Measurements from ENCODE around the gene SEMA4G. TPM values are rescaled to one million over a fixed set of nuclear protein-coding genes. Genes with fewer than 3 reads are reported as not detected.

The SEMA4G gene
- total and polyA plus RNA-seq, 4 donors, result 1.2 to 7.4 (median 2.8) TPM

DNA sequence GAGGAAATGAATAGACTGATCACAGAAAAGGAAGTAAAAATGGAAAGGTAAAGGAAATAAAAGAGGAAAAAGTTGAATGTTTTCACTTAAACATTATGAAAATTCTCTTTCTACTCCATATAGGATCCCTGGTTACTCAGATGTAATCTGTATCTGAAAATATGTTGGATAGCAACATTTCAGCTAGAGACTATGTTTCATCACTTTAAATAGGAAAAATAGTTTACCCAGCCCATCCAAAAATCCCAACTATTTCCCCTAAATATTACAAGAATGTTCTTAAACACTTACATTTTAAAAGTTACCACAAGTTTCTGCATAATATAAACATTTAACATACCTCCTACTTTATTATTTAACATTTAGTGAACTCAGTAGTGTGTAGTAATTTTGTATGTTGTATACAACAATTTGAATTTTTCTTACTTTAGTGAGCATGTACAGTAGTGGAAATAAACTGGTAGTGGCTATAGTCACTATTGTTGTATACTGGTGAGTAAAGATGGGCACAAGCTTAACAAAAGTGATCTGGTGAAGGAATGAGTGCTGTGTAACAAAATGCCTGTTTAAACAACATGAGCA is 29.4 kb upstream of the SEMA4G start:
- no peak overlapping the region for H3K27ac ChIP-seq (ENCODE audit: low read depth in 1 of 2, low read length in 1 of 2)
- H3K4me1 ChIP-seq (ENCODE audit: control insufficient read depth in 5 of 5, insufficient read depth in 5 of 5, low read length in 5 of 5), result no peaks in the 10 kb centered on the region
- H3K9me3 ChIP-seq (ENCODE audit: control insufficient read depth in 4 of 4, insufficient read depth in 3 of 4, low read length in 3 of 4), result no peaks in the 10 kb centered on the region
- ATAC-seq (ENCODE audit: insufficient read depth, low FRiP score), result no peak
- DNase-seq, result no peak
- no peaks in the 10 kb centered on the region for H3K27me3 ChIP-seq (ENCODE audit: control insufficient read depth in 3 of 3, insufficient read depth in 3 of 3, low read length in 2 of 3)
- TF ChIP-seq, protein P1, sequence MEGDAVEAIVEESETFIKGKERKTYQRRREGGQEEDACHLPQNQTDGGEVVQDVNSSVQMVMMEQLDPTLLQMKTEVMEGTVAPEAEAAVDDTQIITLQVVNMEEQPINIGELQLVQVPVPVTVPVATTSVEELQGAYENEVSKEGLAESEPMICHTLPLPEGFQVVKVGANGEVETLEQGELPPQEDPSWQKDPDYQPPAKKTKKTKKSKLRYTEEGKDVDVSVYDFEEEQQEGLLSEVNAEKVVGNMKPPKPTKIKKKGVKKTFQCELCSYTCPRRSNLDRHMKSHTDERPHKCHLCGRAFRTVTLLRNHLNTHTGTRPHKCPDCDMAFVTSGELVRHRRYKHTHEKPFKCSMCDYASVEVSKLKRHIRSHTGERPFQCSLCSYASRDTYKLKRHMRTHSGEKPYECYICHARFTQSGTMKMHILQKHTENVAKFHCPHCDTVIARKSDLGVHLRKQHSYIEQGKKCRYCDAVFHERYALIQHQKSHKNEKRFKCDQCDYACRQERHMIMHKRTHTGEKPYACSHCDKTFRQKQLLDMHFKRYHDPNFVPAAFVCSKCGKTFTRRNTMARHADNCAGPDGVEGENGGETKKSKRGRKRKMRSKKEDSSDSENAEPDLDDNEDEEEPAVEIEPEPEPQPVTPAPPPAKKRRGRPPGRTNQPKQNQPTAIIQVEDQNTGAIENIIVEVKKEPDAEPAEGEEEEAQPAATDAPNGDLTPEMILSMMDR (IDR thresholded peaks at IDR 0.05; ENCODE audit: control extremely low read depth, extremely low read depth), result no peak
- H3K36me3 ChIP-seq (ENCODE audit: control insufficient read depth in 4 of 4, insufficient read depth in 4 of 4, low read length in 4 of 4), result peaks cover 21 to 44% (median 25%) of the 10 kb centered on the region in 4 donors
- H3K9ac ChIP-seq (ENCODE audit: insufficient read depth in 1 of 2, low read length in 2 of 2), result no peak overlapping the region
- H3K4me3 ChIP-seq, result no peak overlapping the region

DNA sequence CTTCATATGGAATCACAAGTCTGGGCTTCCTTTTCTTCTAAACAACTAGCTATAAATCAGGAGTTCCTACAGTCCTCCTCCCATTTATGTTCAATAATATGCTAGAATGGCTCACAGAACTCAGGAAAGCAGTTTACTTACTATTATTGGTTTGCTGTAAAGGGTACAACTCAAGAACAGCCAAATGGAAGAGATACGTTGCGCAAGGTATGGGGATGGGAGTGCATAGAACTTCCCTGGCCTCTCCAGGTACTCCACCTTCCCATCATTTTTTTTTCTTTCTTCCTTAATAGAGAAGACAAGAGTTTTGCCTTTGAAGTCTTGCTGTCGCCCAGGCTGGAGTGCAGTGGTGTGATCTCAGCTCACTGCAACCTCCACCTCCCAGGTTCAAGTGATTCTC is 27.1 kb upstream of the SEMA4G start:
- Histone ChIP-seq H3K9me3 (ENCODE audit: control insufficient read depth in 4 of 4, insufficient read depth in 3 of 4, low read length in 3 of 4) (no peaks in the 10 kb centered on the region), H3K36me3 (ENCODE audit: control insufficient read depth in 4 of 4, insufficient read depth in 4 of 4, low read length in 4 of 4) (peaks cover 23 to 60% (median 31%) of the 10 kb centered on the region in 4 donors), H3K9ac (ENCODE audit: insufficient read depth in 1 of 2, low read length in 2 of 2) (no peak overlapping the region), H3K27me3 (ENCODE audit: control insufficient read depth in 3 of 3, insufficient read depth in 3 of 3, low read length in 2 of 3) (no peaks in the 10 kb centered on the region), H3K4me3 (no peak overlapping the region), H3K27ac (ENCODE audit: low read depth in 1 of 2, low read length in 1 of 2) (no peak overlapping the region), H3K4me1 (ENCODE audit: control insufficient read depth in 5 of 5, insufficient read depth in 5 of 5, low read length in 5 of 5) (no peaks in the 10 kb centered on the region)
- ATAC-seq (ENCODE audit: insufficient read depth, low FRiP score) (no peak), DNase-seq (no peak)
- WGBS, 2 donors, result 94 to 98% methylated on average over 3 of the region's 3 CpGs
- TF ChIP-seq, protein P1 (IDR thresholded peaks at IDR 0.05; ENCODE audit: control extremely low read depth, extremely low read depth), result no peak

DNA sequence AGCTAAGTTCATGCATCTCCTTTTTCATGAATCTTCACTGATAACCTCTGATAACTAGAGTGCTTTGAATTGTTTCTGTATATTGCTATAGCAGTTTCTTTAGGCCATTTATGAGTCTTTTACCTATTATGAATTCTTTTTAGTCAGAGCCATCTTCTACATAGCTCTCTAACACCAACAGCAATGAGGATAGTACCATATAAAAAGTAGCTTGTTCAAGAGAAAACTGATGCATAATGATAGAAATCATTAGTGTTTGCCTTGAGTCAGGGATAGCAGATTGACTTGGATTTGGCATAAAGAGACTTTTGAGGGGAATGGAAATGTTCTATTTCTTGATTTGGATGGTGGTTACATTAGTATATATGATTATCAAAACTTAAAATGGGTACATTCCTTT is 25.8 kb upstream of the SEMA4G start:
- DNase-seq (no peak), ATAC-seq (ENCODE audit: insufficient read depth, low FRiP score) (no peak)
- H3K9me3 ChIP-seq (ENCODE audit: control insufficient read depth in 4 of 4, insufficient read depth in 3 of 4, low read length in 3 of 4), result no peaks in the 10 kb centered on the region
- no peak overlapping the region for H3K4me3 ChIP-seq
- H3K4me1 ChIP-seq (ENCODE audit: control insufficient read depth in 5 of 5, insufficient read depth in 5 of 5, low read length in 5 of 5), result no peaks in the 10 kb centered on the region
- H3K27ac ChIP-seq (ENCODE audit: low read depth in 1 of 2, low read length in 1 of 2), result no peak overlapping the region
- no peaks in the 10 kb centered on the region for H3K27me3 ChIP-seq (ENCODE audit: control insufficient read depth in 3 of 3, insufficient read depth in 3 of 3, low read length in 2 of 3)
- no peak overlapping the region for H3K9ac ChIP-seq (ENCODE audit: insufficient read depth in 1 of 2, low read length in 2 of 2)
- TF ChIP-seq, protein P1 (IDR thresholded peaks at IDR 0.05; ENCODE audit: control extremely low read depth, extremely low read depth), result no peak
- H3K36me3 ChIP-seq (ENCODE audit: control insufficient read depth in 4 of 4, insufficient read depth in 4 of 4, low read length in 4 of 4), result peaks cover 19 to 66% (median 34%) of the 10 kb centered on the region in 4 donors

DNA sequence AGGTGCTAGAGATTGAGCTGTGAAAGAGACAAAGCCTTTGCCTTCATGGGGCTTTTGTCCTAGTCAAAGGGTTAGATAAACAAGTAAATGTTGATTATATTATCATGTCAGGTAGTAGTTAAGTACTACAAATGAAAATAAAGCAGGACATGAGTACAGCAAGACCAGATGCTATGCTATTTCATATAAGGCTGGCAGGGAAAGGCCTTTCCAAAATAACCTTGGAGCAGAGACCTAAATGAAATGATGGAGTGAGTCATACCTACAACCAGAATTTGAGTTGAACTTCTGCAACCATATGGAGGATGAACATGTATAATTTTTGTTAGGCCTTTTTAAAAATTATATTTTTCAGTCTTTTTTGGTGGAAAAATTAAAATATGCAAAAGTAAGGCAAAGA is 23.6 kb upstream of the SEMA4G start:
- H3K27me3 ChIP-seq (ENCODE audit: control insufficient read depth in 3 of 3, insufficient read depth in 3 of 3, low read length in 2 of 3), result no peaks in the 10 kb centered on the region
- H3K4me1 ChIP-seq (ENCODE audit: control insufficient read depth in 5 of 5, insufficient read depth in 5 of 5, low read length in 5 of 5), result no peaks in the 10 kb centered on the region

More for the DNA sequence above, 23.6 kb upstream of the SEMA4G start:
- DNase-seq, result no peak
- Histone ChIP-seq H3K36me3 (ENCODE audit: control insufficient read depth in 4 of 4, insufficient read depth in 4 of 4, low read length in 4 of 4) (peaks cover 18 to 61% (median 33%) of the 10 kb centered on the region in 4 donors), H3K27ac (ENCODE audit: low read depth in 1 of 2, low read length in 1 of 2) (no peak overlapping the region), H3K9ac (ENCODE audit: insufficient read depth in 1 of 2, low read length in 2 of 2) (no peak overlapping the region), H3K9me3 (ENCODE audit: control insufficient read depth in 4 of 4, insufficient read depth in 3 of 4, low read length in 3 of 4) (no peaks in the 10 kb centered on the region), H3K4me3 (no peak overlapping the region)
- TF ChIP-seq, protein P1 (IDR thresholded peaks at IDR 0.05; ENCODE audit: control extremely low read depth, extremely low read depth), result no peak
- no peak for ATAC-seq (ENCODE audit: insufficient read depth, low FRiP score)
